GM18520 (cell line): Measurements from ENCODE around the gene MYOZ3.

ENCODE experiments used
- ATAC-seq: cut with Tn5 transposase; IDR thresholded peaks from one replicate; pipeline ENCODE4 v1.9.1; 2021; ENCODE audit not compliant: unreplicated experiment

The MYOZ3 gene

DNA sequence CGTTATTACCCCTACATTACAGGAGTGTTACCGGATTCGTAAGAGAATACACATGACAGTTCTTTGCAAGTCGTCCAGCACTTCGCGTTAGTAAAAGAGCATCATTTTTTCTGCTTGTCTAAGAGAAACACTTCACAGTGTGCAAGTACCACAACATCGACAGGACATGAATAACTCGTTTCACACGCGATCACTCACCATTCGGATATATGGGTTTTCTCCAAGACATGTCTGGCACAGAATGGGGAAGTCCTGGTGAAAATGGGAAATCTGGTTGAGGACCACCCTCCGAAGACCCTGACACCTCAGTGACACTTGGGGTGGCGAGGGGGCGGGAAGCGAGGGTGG lies 39.2 kb downstream of the MYOZ3 start:
- ATAC-seq, result no peak

DNA sequence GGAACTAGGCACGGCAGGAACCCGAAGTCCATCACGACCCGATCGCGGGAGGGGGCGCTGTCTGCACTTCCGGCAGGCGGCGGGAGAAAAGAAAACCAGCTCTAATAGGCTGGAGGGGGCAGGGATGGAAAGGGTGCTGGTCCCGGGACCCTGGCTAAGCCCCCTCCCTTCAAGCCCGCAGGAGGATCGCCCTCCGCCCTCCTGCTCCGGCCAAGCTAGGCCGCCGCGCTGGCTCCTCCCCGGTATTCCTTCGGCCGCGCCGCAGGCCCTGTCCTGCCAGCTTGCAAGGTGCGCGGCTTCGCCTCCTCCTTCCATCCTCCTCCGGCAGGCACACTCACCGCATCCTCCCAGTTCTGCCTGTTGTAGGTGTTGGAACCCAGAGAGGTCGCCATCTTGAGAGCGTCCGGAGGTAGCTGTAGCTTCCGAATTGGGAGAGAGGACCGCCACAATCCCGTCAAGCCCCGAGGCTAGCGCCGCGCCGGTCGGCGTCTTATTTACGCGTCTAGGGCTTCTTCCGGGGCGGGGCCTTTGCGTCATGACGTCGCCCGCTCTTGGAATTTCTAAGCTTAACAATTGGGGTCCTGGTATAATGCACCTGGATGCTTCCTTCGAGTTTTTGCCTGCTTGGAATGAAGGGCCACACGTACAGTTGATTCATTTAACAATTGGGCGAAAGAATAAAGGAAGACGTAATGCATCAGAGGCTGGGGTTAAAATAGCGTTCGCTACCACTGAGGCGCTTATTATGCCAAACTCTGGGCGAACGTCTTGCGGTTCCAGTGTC lies 39.7 kb downstream of the MYOZ3 start, which contains the start of gene RBM22:
RBM22 (minus strand) TSS at position 469 of the 784 bp plus-strand sequence; CDS start at position 392, 77 bp downstream.
- peak; percentile 88 for ATAC-seq

DNA sequence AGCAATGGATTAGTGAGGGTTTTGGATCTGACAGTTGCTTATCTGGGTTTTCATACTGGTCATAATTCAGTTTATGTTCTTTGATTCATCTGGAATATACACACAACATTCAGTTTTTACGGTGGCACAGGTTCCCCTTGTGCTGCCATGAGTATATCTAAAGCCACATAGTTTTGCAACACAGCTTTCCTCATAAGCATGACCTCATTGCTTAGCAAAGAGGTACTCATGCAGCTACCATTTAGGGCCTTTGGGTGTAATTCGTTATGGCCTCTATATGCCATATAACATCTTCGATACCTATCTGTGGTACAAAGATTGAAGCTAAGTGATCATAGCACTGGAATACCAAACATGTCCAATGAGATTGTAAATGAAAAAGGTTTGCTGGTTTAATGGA lies 42.7 kb downstream of the MYOZ3 start:
- no peak for ATAC-seq

DNA sequence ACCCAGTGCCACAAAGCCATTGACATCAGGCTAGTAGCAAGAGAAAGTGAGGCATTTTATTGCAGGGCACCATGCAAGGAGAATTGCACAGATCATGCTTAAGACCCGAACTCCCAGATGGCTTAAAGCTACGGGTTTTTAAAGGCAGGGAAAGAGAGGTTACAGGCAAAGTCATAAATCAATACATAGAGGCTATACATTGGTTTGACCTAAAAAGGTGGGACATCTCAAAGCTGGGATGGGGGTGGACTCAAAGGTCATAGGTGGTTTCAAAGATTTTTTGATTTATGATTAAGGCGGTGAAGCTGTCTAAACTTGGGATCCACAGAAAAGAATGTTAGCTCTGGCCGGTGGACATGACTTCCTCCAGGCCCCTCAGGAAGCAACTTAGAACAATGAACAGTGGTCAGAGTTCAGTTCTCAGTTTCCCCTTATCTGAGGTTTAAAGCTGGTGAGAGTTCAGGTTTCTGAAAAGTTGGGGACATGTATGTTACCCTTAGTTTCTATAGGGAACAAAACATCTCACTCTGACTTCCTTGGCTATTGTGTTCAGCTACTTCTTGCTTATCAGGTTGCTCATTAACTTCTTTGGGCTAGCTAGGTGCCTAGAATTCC lies 45.8 kb downstream of the MYOZ3 start:
- ATAC-seq, result no peak

DNA sequence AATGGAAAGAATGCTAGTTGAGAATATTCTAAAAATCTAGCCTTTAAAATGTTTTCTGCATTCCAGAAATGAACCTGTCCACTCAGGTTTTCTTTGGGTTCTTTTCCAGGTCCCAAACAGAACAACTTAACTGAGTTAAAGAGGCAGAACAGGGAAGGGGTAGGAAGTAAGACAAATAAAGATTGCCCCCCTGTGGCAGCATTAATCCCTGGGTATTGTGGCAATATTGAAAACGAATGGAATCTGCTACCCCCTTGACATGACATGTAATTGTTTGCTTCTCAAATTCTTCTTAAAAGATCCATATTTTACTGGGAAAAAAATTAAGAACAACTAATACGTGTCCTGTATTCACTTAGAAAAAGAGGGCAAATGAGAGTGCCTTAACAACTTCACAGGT lies 49.1 kb downstream of the MYOZ3 start:
- no peak for ATAC-seq

DNA sequence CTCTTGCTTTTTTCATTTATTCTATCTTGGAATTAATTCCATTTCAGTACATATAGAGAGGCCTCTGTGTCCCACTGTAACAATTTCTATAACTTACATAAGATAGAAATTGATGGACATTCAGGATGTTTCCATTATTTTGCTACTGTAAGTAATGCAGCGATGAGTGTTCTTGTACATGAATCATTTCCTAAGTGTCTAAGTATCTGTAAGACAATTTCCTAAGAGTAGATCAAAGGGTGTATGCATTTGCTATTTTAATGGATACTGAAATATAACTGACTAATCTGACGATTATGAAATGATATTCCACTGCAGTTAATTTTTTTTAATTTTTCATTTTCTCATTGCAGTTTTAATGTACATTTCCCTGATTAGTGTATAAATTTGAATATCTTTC lies 62.8 kb downstream of the MYOZ3 start:
- no peak for ATAC-seq
